COLO668 (cell line): ENCODE data around the gene ST6GALNAC2.
"Not testable (repeated sequence)": the region's sequence is repeated elsewhere in the genome, so short reads cannot be mapped to it uniquely, and the experiment has no call there.

Source experiments
- DNase-seq: peaks from one replicate; lab custom pipeline; 2025; ENCODE audit not compliant: unreplicated experiment; lab: John Stamatoyannopoulos, UW

ST6GALNAC2 gene

GRCh38 chr17:76530095-76530723 is 55.5 kb downstream of the ST6GALNAC2 start:
- no peak for DNase-seq

GRCh38 chr17:76529224-76530094 is 56.2 kb downstream of the ST6GALNAC2 start:
- DNase-seq: no peak

GRCh38 chr17:76528528-76529223 is 57.0 kb downstream of the ST6GALNAC2 start:
- DNase-seq: no peak

- no peak for DNase-seq
These were observed 57.5 kb downstream of the ST6GALNAC2 start for GRCh38 chr17:76528156-76528527.

- no peak for DNase-seq
These were observed 58.1 kb downstream of the ST6GALNAC2 start for GRCh38 chr17:76527430-76528111.

GRCh38 chr17:76527016-76527415 is 58.6 kb downstream of the ST6GALNAC2 start:
- DNase-seq: not testable (repeated sequence)

- not testable (repeated sequence) for DNase-seq
These were observed 60.2 kb downstream of the ST6GALNAC2 start for GRCh38 chr17:76525513-76525833.

- no peak for DNase-seq
These were observed 60.8 kb downstream of the ST6GALNAC2 start for GRCh38 chr17:76524598-76525512.

GRCh38 chr17:76523084-76524037 is 62.3 kb downstream of the ST6GALNAC2 start:
- DNase-seq: peak; percentile 59

- not testable (repeated sequence) for DNase-seq
These were observed 64.0 kb downstream of the ST6GALNAC2 start for GRCh38 chr17:76521683-76522082.

GRCh38 chr17:76521262-76521661 is 64.4 kb downstream of the ST6GALNAC2 start:
- no peak for DNase-seq

GRCh38 chr17:76519048-76519966 is 66.4 kb downstream of the ST6GALNAC2 start:
- DNase-seq: no peak

GRCh38 chr17:76517638-76518038 is 68.0 kb downstream of the ST6GALNAC2 start:
- DNase-seq: no peak
